Skeletal muscle tissue (tissue), 4 donors: Measurements from ENCODE around the gene SLC18B1. TPM values are rescaled to one million over a fixed set of nuclear protein-coding genes. Genes with fewer than 3 reads are reported as not detected.

Experiments used
- H3K27ac ChIP-seq: one replicate; pipeline ENCODE4 v1.7.0; 2013; ENCODE audit warnings: mild to moderate bottlenecking, low read depth, low read length, inconsistent platforms
- H3K27me3 ChIP-seq, 3 donors: one replicate each; pipeline ENCODE4 v1.7.0; 2013; ENCODE audit warnings: low read length in 3 of 3; ENCODE audit not compliant: control insufficient read depth in 3 of 3, insufficient read depth in 3 of 3
- H3K36me3 ChIP-seq, 3 donors: one replicate each; pipeline ENCODE4 v1.7.0; 2013; ENCODE audit warnings: low read length in 3 of 3; ENCODE audit not compliant: control insufficient read depth in 3 of 3, insufficient read depth in 3 of 3
- H3K4me1 ChIP-seq, 3 donors: one replicate each; pipeline ENCODE4 v1.7.0; 2013; ENCODE audit warnings: low read length in 3 of 3, mild to moderate bottlenecking in 3 of 3; ENCODE audit not compliant: control insufficient read depth in 3 of 3, insufficient read depth in 3 of 3
- H3K4me3 ChIP-seq, 3 donors: one replicate each; pipeline ENCODE4 v1.7.0; 2013; ENCODE audit warnings: low read length in 3 of 3
- H3K9ac ChIP-seq, 3 donors: one replicate each; pipeline ENCODE4 v1.7.0; 2013; ENCODE audit warnings: low read length in 3 of 3, mild to moderate bottlenecking in 3 of 3, moderate library complexity in 2 of 3, low read depth in 1 of 3
- H3K9me3 ChIP-seq, 3 donors: one replicate each; pipeline ENCODE4 v1.7.0; 2013; ENCODE audit warnings: low read length in 3 of 3; ENCODE audit not compliant: control insufficient read depth in 3 of 3
- total RNA-seq: library from RNA; depleted of rRNA; stranded (reverse); fragments of >200 nt; gene quantifications from one replicate; pipeline ENCODE4 v1.2.3, GENCODE V29; 2014
- donor health status: Osteomylitis.

SLC18B1 gene
- total RNA-seq, 1 donor from 2014 or later = 12.0 TPM

DNA sequence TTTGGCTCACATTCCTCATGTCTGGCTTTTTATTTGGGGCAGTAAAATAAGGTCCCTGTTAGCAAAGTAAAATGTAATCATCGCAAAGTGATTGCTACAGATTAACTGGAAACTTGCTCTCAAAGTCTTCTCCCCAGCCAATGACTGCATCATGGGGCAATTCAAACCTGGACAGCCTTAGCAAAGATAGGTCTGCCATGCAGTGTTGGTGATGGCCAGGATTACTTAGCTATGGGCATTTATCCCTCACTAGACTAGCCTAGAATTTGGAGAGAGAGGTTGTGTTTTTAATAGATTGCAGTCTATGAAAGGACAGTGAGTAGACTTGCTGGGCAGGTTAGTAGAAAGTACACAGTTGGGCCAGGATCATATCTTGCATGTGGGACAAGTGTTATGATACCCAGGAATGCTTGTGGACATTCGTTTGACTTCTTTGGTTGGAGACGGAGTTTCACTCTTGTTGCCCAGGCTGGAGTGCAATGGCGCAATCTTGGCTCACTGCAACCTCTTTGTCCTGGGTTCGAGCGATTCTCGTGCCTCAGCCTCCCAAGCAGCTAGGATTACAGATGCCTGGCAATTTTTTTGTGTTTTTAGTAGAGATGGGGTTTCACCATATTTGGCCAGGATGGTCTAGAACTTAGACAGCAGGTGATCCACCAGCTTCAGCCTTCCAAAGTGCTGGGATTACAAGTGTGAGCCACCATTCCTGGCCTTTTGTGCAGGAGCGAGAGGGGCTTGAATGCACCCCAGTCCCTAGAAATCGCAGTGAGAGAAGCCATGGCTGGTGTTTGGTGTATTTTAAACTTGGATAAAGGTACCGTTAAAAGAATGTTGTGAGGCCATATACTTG lies 19.3 kb upstream of the SLC18B1 start:
- Histone ChIP-seq H3K4me1 (peaks cover 17 to 41% (median 21%) of the 10 kb centered on the region in 3 donors), H3K27me3 (no peaks in the 10 kb centered on the region), H3K9me3 (no peaks in the 10 kb centered on the region), H3K27ac (no peak overlapping the region), H3K36me3 (peaks cover 2 to 31% (median 4%) of the 10 kb centered on the region in 3 donors), H3K9ac (peak overlapping the region in 1 of 3 donors; percentile 27), H3K4me3 (no peak overlapping the region)

- Histone ChIP-seq H3K27me3 (no peaks in the 10 kb centered on the region), H3K9ac (peak overlapping the region in 1 of 3 donors; percentile 15), H3K4me1 (peaks cover 17 to 41% (median 21%) of the 10 kb centered on the region in 3 donors), H3K9me3 (no peaks in the 10 kb centered on the region), H3K4me3 (peak overlapping the region in 1 of 3 donors; percentile 17), H3K27ac (no peak overlapping the region), H3K36me3 (peaks cover 2 to 31% (median 4%) of the 10 kb centered on the region in 3 donors)
Measured at GRCh38 chr6:132816660-132817059, 18.2 kb upstream of the SLC18B1 start.

- Histone ChIP-seq H3K36me3 (peaks cover 2 to 30% (median 4%) of the 10 kb centered on the region in 3 donors), H3K9ac (peak overlapping the region; percentile 93 to 96 (median 96)), H3K9me3 (no peaks in the 10 kb centered on the region), H3K4me3 (peak overlapping the region; percentile 83 to 97 (median 95)), H3K27ac (peak overlapping the region; percentile 86), H3K27me3 (no peaks in the 10 kb centered on the region), H3K4me1 (peaks cover 17 to 41% (median 21%) of the 10 kb centered on the region in 3 donors)
Measured at GRCh38 chr6:132814716-132815570, 16.5 kb upstream of the SLC18B1 start.

GRCh38 chr6:132813173-132813856 lies 14.9 kb upstream of the SLC18B1 start:
- H3K27me3 ChIP-seq = no peaks in the 10 kb centered on the region
- peaks cover 13 to 31% (median 21%) of the 10 kb centered on the region in 3 donors for H3K4me1 ChIP-seq

DNA sequence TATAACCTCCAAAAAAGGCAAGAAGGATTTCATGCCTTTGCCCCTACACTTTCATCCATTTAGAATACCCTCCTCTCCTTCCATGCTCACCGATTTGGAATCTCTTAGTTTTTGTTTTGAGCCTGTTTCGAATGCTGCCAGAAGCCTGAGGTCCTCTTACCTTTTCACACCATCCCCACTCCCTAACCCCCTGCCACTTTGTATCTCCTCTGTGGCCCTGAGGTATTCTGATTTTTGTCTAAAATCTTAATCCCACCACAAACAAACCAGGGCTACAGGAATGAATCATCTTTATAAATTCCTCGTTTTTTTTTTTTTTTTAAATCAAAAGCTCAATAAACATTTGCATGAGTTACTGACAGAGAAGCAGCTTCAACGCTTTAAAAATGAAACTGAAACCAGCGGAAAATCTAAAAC lies 14.3 kb upstream of the SLC18B1 start:
- Histone ChIP-seq H3K9me3 (no peaks in the 10 kb centered on the region), H3K27ac (peak overlapping the region; percentile 86), H3K4me1 (peaks cover 13 to 26% (median 21%) of the 10 kb centered on the region in 3 donors), H3K4me3 (peak overlapping the region; percentile 87 to 99 (median 99)), H3K36me3 (peaks cover 0 to 16% (median 0%) of the 10 kb centered on the region in 3 donors), H3K9ac (peak overlapping the region; percentile 88 to 99 (median 96)), H3K27me3 (no peaks in the 10 kb centered on the region)

More at GRCh38 chr6:132813173-132813856, 14.9 kb upstream of the SLC18B1 start:
- Histone ChIP-seq H3K9ac (peak overlapping the region; percentile 88 to 99 (median 96)), H3K36me3 (peaks cover 0 to 21% (median 2%) of the 10 kb centered on the region in 3 donors), H3K9me3 (no peaks in the 10 kb centered on the region), H3K27ac (peak overlapping the region; percentile 86), H3K4me3 (peak overlapping the region; percentile 87 to 99 (median 99))

DNA sequence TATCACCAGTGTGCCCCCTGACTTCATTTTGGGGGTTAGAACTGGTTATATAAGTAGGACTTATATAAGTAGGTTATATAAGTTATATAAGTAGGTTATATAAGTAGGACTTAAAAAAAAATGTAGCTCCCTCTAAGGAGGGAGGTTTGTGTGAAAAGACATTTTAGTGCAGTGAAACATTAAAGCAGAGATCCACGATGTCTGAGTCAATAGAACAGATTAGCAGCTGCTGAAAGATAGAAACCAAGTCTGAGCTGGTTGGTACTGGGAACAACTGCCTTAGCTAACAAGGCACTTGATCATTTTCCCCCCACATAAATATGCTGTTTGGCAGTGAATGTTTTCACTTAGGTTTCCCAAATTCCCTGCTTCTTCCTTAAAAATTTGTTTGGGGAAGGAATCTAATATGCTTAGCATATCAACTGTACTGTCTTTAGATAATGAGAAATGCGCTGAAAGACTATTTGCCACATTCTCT lies 13.9 kb upstream of the SLC18B1 start:
- peak overlapping the region; percentile 86 for H3K27ac ChIP-seq
- no peaks in the 10 kb centered on the region for H3K9me3 ChIP-seq
- peak overlapping the region; percentile 88 to 99 (median 96) for H3K9ac ChIP-seq
- H3K36me3 ChIP-seq = peaks cover 0 to 12% (median 0%) of the 10 kb centered on the region in 3 donors
- H3K4me3 ChIP-seq = peak overlapping the region; percentile 87 to 99 (median 99)
- H3K4me1 ChIP-seq = peaks cover 13 to 23% (median 21%) of the 10 kb centered on the region in 3 donors
- H3K27me3 ChIP-seq = no peaks in the 10 kb centered on the region

- Histone ChIP-seq H3K36me3 (peaks cover 0 to 4% (median 0%) of the 10 kb centered on the region in 3 donors), H3K9ac (no peak overlapping the region), H3K27me3 (no peaks in the 10 kb centered on the region), H3K4me3 (no peak overlapping the region), H3K4me1 (peaks cover 12 to 19% (median 13%) of the 10 kb centered on the region in 3 donors), H3K9me3 (no peaks in the 10 kb centered on the region), H3K27ac (no peak overlapping the region)
Measured at GRCh38 chr6:132811276-132811675, 12.8 kb upstream of the SLC18B1 start.

DNA sequence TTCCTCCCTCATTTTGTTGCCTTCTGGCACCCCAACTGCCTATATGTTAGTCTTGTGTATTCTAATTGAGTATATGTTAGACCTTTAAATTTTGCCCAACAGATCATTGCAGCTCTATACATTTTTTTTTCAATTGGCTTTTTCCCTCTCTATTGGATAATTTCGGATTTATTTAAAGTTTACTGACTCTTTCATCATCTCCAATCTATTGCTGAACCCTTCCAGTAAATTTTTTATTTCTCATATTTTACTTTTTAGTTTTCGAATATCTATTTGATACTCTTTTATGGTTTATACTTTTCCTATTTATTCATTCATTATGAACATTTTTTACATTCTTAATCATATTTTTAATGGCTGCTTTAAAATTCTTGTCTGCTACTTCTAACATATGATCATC lies 7.1 kb upstream of the SLC18B1 start:
- Histone ChIP-seq H3K4me1 (no peaks in the 10 kb centered on the region), H3K27ac (no peak overlapping the region), H3K4me3 (no peak overlapping the region), H3K27me3 (no peaks in the 10 kb centered on the region), H3K36me3 (no peaks in the 10 kb centered on the region), H3K9me3 (peaks cover 0 to 3% (median 3%) of the 10 kb centered on the region in 3 donors), H3K9ac (no peak overlapping the region)

- H3K27ac ChIP-seq = no peak overlapping the region
Measured at GRCh38 chr6:132804251-132804650, 5.8 kb upstream of the SLC18B1 start.

More at GRCh38 chr6:132804251-132804650, 5.8 kb upstream of the SLC18B1 start:
- peaks cover 0 to 3% (median 3%) of the 10 kb centered on the region in 3 donors for H3K9me3 ChIP-seq
- H3K27me3 ChIP-seq = no peaks in the 10 kb centered on the region
- H3K36me3 ChIP-seq = no peaks in the 10 kb centered on the region
- no peak overlapping the region for H3K9ac ChIP-seq
- H3K4me3 ChIP-seq = no peak overlapping the region
- H3K4me1 ChIP-seq = no peaks in the 10 kb centered on the region
